Right lobe of liver (tissue), 6 donors: ENCODE measurements around the gene PARVB. TPM values are rescaled to one million over a fixed set of nuclear protein-coding genes. Genes with fewer than 3 reads are reported as not detected.

Experiments used
- ATAC-seq, 4 donors: fragments of 200-7000 bp; cut with Tn5 transposase; one replicate each; pipeline ENCODE4 v1.9.1; 2020; ENCODE audit warnings: mild to moderate bottlenecking in 4 of 4, moderate library complexity in 4 of 4
- DNase-seq, 3 donors: peaks; one replicate each; pipeline ENCODE4 v3.0.0-alpha.2; 2020
- H3K27ac ChIP-seq, 3 donors: fragments of 200-600 bp; one replicate each; pipeline ENCODE4 v1.8.0; 2022
- H3K27me3 ChIP-seq, 2 donors: fragments of 200-600 bp; one replicate each; pipeline ENCODE4 v1.8.0; 2022
- H3K36me3 ChIP-seq, 4 donors: fragments of 200-600 bp; sonication (generic) in 1 of 4; one replicate each; pipeline versions ENCODE4 v1.5.1 to v1.8.0; 2017 to 2022; ENCODE audit warnings: control low read depth in 1 of 4
- H3K4me1 ChIP-seq, 4 donors: fragments of 200-600 bp; sonication (generic) in 1 of 4; one replicate each; pipeline versions ENCODE4 v1.5.1 to v1.8.0; 2017 to 2022; ENCODE audit warnings: control low read depth in 1 of 4
- H3K4me3 ChIP-seq, 3 donors: fragments of 200-600 bp; one replicate each; pipeline ENCODE4 v1.8.0; 2022
- H3K9me3 ChIP-seq, 4 donors: fragments of 200-600 bp; sonication (generic) in 1 of 4; one replicate each; pipeline versions ENCODE4 v1.5.1 to v1.8.0; 2017 to 2022; ENCODE audit warnings: control low read depth in 1 of 4
- CTCF ChIP-seq, 4 donors: fragments of 200-600 bp in 3 of 4; fragments of 450-650 bp in 1 of 4; IDR thresholded peaks; one replicate each; pipeline versions ENCODE4 v1.5.1 to v1.8.0; 2016 to 2022; ENCODE audit warnings: antibody characterized with exemption in 4 of 4, mild to moderate bottlenecking in 2 of 4
- POLR2A ChIP-seq: fragments of 450-650 bp; IDR thresholded peaks from one replicate; pipeline ENCODE4 v1.6.1; 2017; ENCODE audit warnings: antibody characterized with exemption, mild to moderate bottlenecking
- WGBS: methylation state at CpG from one replicate; pipeline ENCODE4 v1.1.6; 2018; ENCODE audit warnings: low coverage, low lambda C conversion rate; ENCODE audit not compliant: insufficient coverage; ENCODE audit errors: missing lambda C conversion rate; 5-methylcytosine and 5-hydroxymethylcytosine counted together
- intact Hi-C, 2 donors: fragments of 100-400 bp; cut with DNase I; formaldehyde crosslinking; loops; one replicate each; pipeline versions ENCODE4 v1.11.2 to v1.14.1; 2022
- total RNA-seq, 6 experiments: library from RNA; depleted of rRNA in 2 of 6; stranded (reverse); fragments of >200 nt in 2 of 6; fragmentation: NEBNext Ultra II Directional in 3 of 6; extraction: Animal tissue kit (Norgen Biotek cat#: 25700) in 3 of 6; gene quantifications; one replicate each; pipeline versions ENCODE4 v1.1.0 to v1.2.4, GENCODE V29; 2016 to 2023
- donor health status: DM: no; HTN: yes; CAD: no.
- donor health status: DM: no; HTN: no; CAD: no.
- donor health status: DM: no; HTN: no; CAD: no.
- donor health status: DM: no; HTN: yes; CAD: no.
- donor health status: DM: no; HTN: yes; CAD: no.

Gene PARVB
- total RNA-seq, 6 experiments from 2014 or later = 14.2 to 21.3 (median 15.2) TPM

GRCh38 chr22:44186121-44186510, 162.0 kb downstream of the PARVB start:
- Histone ChIP-seq H3K4me1 (no peaks in the 10 kb centered on the region), H3K4me3 (no peak overlapping the region), H3K9me3 (no peaks in the 10 kb centered on the region), H3K27ac (no peak overlapping the region), H3K36me3 (no peaks in the 10 kb centered on the region), H3K27me3 (no peaks in the 10 kb centered on the region)
- DNase-seq (peak in 1 of 3 donors; percentile 28), ATAC-seq (no peak)
- WGBS = 70% methylated on average over 2 of the region's 8 CpGs
- intact Hi-C loops = no loop called here
- TF ChIP-seq POLR2A = no peak
- no peak for TF ChIP-seq CTCF (IDR thresholded peaks at IDR 0.05)

GRCh38 chr22:44186737-44187136, 162.6 kb downstream of the PARVB start:
- 40% methylated on average over 1 of the region's 4 CpGs for WGBS
- H3K4me1 ChIP-seq = no peaks in the 10 kb centered on the region
- ATAC-seq (no peak), DNase-seq (peak in 1 of 3 donors; percentile 30)
- H3K27me3 ChIP-seq = no peaks in the 10 kb centered on the region
- TF ChIP-seq CTCF (IDR thresholded peaks at IDR 0.05) (no peak), POLR2A (no peak)
- no peaks in the 10 kb centered on the region for H3K36me3 ChIP-seq
- intact Hi-C loops = no loop called here
- no peaks in the 10 kb centered on the region for H3K9me3 ChIP-seq
- H3K4me3 ChIP-seq = no peak overlapping the region
- no peak overlapping the region for H3K27ac ChIP-seq

- no peak overlapping the region for H3K27ac ChIP-seq
- no peaks in the 10 kb centered on the region for H3K9me3 ChIP-seq
- no peaks in the 10 kb centered on the region for H3K36me3 ChIP-seq
- H3K4me3 ChIP-seq = no peak overlapping the region
- DNase-seq (peak in 1 of 3 donors; percentile 34), ATAC-seq (no peak)
- intact Hi-C loops = no loop called here
- 72% methylated on average over 3 of the region's 12 CpGs for WGBS
- TF ChIP-seq CTCF (IDR thresholded peaks at IDR 0.05) (no peak), POLR2A (no peak)
- no peaks in the 10 kb centered on the region for H3K27me3 ChIP-seq
- H3K4me1 ChIP-seq = no peaks in the 10 kb centered on the region
These were observed 163.6 kb downstream of the PARVB start for GRCh38 chr22:44187652-44188230.

- TF ChIP-seq CTCF (IDR thresholded peaks at IDR 0.05) = no peak
- no peak for TF ChIP-seq POLR2A
- intact Hi-C loops = no loop called here
- WGBS = 40% methylated on average over 1 of the region's 8 CpGs
- no peak overlapping the region for H3K27ac ChIP-seq
- DNase-seq (peak in 1 of 3 donors; percentile 25), ATAC-seq (no peak)
- no peaks in the 10 kb centered on the region for H3K4me1 ChIP-seq
- H3K4me3 ChIP-seq = no peak overlapping the region
- H3K27me3 ChIP-seq = no peaks in the 10 kb centered on the region
- H3K9me3 ChIP-seq = no peaks in the 10 kb centered on the region
- no peaks in the 10 kb centered on the region for H3K36me3 ChIP-seq
These were observed 164.2 kb downstream of the PARVB start for GRCh38 chr22:44188316-44188715.
